ENCODE measurements around the gene PRMT5.

DNA sequence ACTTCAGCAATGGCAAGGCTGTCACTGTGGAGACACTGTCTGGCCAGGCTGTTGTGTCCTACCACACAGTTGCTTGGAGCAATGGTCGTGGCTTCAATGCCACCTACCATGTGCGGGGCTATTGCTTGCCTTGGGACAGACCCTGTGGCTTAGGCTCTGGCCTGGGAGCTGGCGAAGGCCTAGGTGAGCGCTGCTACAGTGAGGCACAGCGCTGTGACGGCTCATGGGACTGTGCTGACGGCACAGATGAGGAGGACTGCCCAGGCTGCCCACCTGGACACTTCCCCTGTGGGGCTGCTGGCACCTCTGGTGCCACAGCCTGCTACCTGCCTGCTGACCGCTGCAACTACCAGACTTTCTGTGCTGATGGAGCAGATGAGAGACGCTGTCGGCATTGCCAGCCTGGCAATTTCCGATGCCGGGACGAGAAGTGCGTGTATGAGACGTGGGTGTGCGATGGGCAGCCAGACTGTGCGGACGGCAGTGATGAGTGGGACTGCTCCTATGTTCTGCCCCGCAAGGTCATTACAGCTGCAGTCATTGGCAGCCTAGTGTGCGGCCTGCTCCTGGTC lies 53.3 kb downstream of the PRMT5 start:
- TF ChIP-seq POLR2AphosphoS5 (IDR thresholded peaks at IDR 0.05) (no peak), POLR2A (IDR thresholded peaks at IDR 0.05) (no peak), EP300 (IDR thresholded peaks at IDR 0.05) (no peak)
- TF ChIP-seq, protein P1, sequence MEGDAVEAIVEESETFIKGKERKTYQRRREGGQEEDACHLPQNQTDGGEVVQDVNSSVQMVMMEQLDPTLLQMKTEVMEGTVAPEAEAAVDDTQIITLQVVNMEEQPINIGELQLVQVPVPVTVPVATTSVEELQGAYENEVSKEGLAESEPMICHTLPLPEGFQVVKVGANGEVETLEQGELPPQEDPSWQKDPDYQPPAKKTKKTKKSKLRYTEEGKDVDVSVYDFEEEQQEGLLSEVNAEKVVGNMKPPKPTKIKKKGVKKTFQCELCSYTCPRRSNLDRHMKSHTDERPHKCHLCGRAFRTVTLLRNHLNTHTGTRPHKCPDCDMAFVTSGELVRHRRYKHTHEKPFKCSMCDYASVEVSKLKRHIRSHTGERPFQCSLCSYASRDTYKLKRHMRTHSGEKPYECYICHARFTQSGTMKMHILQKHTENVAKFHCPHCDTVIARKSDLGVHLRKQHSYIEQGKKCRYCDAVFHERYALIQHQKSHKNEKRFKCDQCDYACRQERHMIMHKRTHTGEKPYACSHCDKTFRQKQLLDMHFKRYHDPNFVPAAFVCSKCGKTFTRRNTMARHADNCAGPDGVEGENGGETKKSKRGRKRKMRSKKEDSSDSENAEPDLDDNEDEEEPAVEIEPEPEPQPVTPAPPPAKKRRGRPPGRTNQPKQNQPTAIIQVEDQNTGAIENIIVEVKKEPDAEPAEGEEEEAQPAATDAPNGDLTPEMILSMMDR (IDR thresholded peaks at IDR 0.05): no peak
